Measurements from ENCODE around the gene MTUS2.

Gene MTUS2

GRCh38 chr13:29540334-29540733, 720.2 kb downstream of the MTUS2 start:
- Histone ChIP-seq H3K36me3 (peaks cover 0 to 11% (median 7%) of the 10 kb centered on the region in 3 donors), H3K9me3 (no peaks in the 10 kb centered on the region), H3K27me3 (no peaks in the 10 kb centered on the region), H3K4me3 (no peak overlapping the region), H3K4me1 (no peaks in the 10 kb centered on the region), H3K27ac (no peak overlapping the region)
- no peak for DNase-seq
- no peak for TF ChIP-seq CTCF (IDR thresholded peaks at IDR 0.05)
- intact Hi-C loops (cut with DNase I; ENCODE audit: low total_unique reads), result no loop called here

GRCh38 chr13:29540799-29541198, 720.7 kb downstream of the MTUS2 start:
- DNase-seq, result no peak
- Histone ChIP-seq H3K36me3 (peaks cover 0 to 7% (median 7%) of the 10 kb centered on the region in 3 donors), H3K27me3 (no peaks in the 10 kb centered on the region), H3K27ac (no peak overlapping the region), H3K4me3 (no peak overlapping the region), H3K4me1 (no peaks in the 10 kb centered on the region), H3K9me3 (no peaks in the 10 kb centered on the region)
- no peak for TF ChIP-seq CTCF (IDR thresholded peaks at IDR 0.05)
- intact Hi-C loops (cut with DNase I; ENCODE audit: low total_unique reads), result no loop called here

- Histone ChIP-seq H3K36me3 (peaks cover 0 to 5% (median 4%) of the 10 kb centered on the region in 3 donors), H3K9me3 (no peaks in the 10 kb centered on the region), H3K4me3 (no peak overlapping the region), H3K27ac (no peak overlapping the region), H3K4me1 (no peaks in the 10 kb centered on the region), H3K27me3 (no peaks in the 10 kb centered on the region)
- DNase-seq, result no peak
- no peak for TF ChIP-seq CTCF (IDR thresholded peaks at IDR 0.05)
- intact Hi-C loops (cut with DNase I; ENCODE audit: low total_unique reads), result no loop called here
Measured at GRCh38 chr13:29541400-29541799, 721.3 kb downstream of the MTUS2 start.

GRCh38 chr13:29542381-29542780, 722.2 kb downstream of the MTUS2 start:
- Histone ChIP-seq H3K36me3 (peaks cover 0 to 5% (median 4%) of the 10 kb centered on the region in 3 donors), H3K4me3 (no peak overlapping the region), H3K27ac (no peak overlapping the region), H3K27me3 (no peaks in the 10 kb centered on the region), H3K4me1 (peaks cover 0 to 6% (median 0%) of the 10 kb centered on the region in 4 donors), H3K9me3 (no peaks in the 10 kb centered on the region)
- intact Hi-C loops (cut with DNase I; ENCODE audit: low total_unique reads), result no loop called here
- TF ChIP-seq CTCF (IDR thresholded peaks at IDR 0.05), result no peak
- DNase-seq, result no peak

GRCh38 chr13:29543230-29544215, 723.4 kb downstream of the MTUS2 start:
- no peak overlapping the region for H3K4me3 ChIP-seq
- no peaks in the 10 kb centered on the region for H3K27me3 ChIP-seq
- no peak for DNase-seq
- no peak for TF ChIP-seq CTCF (IDR thresholded peaks at IDR 0.05)
- H3K27ac ChIP-seq, result no peak overlapping the region
- peaks cover 0 to 6% (median 0%) of the 10 kb centered on the region in 4 donors for H3K4me1 ChIP-seq
- intact Hi-C loops (cut with DNase I; ENCODE audit: low total_unique reads), result no loop called here
- peaks cover 0 to 9% (median 5%) of the 10 kb centered on the region in 3 donors for H3K36me3 ChIP-seq
- H3K9me3 ChIP-seq, result no peaks in the 10 kb centered on the region

Measured in tibial artery (tissue), 4 donors.